Sigmoid colon (tissue), 4 donors: ENCODE measurements around the gene TAC1.

Source experiments
- POLR2A ChIP-seq, 2 donors: fragments of 450-650 bp; IDR thresholded peaks; one replicate each; pipeline ENCODE4 v1.6.1; 2016; ENCODE audit warnings: antibody characterized with exemption in 2 of 2, mild to moderate bottlenecking in 2 of 2, moderate library complexity in 2 of 2
- POLR2AphosphoS5 ChIP-seq, 4 donors: sonication (generic); formaldehyde crosslinking; IDR thresholded peaks; one replicate each; pipeline ENCODE4 v1.6.1; 2017; ENCODE audit warnings: antibody characterized with exemption in 4 of 4
- TF ChIP-seq, protein P1 (sequence below), 4 experiments: fragments of 450-650 bp in 3 of 4; fragments of 200-600 bp in 1 of 4; IDR thresholded peaks; one replicate each; pipeline ENCODE4 v1.5.1; 2016 to 2019; ENCODE audit warnings: antibody characterized with exemption in 4 of 4, mild to moderate bottlenecking in 3 of 4, moderate library complexity in 2 of 4

GRCh38 chr7:97770850-97771249, 39.0 kb downstream of the TAC1 start:
- TF ChIP-seq, protein P1, sequence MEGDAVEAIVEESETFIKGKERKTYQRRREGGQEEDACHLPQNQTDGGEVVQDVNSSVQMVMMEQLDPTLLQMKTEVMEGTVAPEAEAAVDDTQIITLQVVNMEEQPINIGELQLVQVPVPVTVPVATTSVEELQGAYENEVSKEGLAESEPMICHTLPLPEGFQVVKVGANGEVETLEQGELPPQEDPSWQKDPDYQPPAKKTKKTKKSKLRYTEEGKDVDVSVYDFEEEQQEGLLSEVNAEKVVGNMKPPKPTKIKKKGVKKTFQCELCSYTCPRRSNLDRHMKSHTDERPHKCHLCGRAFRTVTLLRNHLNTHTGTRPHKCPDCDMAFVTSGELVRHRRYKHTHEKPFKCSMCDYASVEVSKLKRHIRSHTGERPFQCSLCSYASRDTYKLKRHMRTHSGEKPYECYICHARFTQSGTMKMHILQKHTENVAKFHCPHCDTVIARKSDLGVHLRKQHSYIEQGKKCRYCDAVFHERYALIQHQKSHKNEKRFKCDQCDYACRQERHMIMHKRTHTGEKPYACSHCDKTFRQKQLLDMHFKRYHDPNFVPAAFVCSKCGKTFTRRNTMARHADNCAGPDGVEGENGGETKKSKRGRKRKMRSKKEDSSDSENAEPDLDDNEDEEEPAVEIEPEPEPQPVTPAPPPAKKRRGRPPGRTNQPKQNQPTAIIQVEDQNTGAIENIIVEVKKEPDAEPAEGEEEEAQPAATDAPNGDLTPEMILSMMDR (IDR thresholded peaks at IDR 0.05): no peak
- no peak for TF ChIP-seq POLR2A (IDR thresholded peaks at IDR 0.05)
- TF ChIP-seq POLR2AphosphoS5 (IDR thresholded peaks at IDR 0.05): no peak
